Measurements from ENCODE around the gene ZNF436.
"Not testable (repeated sequence)": the region's sequence is repeated elsewhere in the genome, so short reads cannot be mapped to it uniquely, and the experiment has no call there.

ZNF436 gene

GRCh38 chr1:23366598-23366997, 3.0 kb downstream of the ZNF436 start:
- DNase-seq (ENCODE audit: low spot score), result no peak

DNA sequence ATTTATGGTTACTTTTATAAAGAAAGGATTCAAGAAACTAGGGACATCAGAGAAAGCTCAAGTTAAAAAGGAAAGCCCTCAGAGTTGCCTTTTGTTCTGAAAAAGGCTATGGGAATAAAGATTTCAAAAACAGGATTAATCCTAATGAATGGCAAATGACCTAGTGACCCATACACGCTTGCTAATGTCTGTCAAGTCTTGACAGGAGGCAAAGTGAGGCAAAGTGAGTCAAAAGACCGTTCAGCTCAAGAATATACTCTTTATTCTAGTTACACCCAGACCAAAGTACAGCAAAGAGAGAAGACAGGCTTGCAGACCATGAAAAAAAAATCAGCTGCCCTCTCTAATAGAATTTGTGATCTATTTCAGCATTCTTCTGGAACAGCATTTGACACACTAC, 3.5 kb downstream of the ZNF436 start:
- no peak for DNase-seq (ENCODE audit: low spot score)

DNA sequence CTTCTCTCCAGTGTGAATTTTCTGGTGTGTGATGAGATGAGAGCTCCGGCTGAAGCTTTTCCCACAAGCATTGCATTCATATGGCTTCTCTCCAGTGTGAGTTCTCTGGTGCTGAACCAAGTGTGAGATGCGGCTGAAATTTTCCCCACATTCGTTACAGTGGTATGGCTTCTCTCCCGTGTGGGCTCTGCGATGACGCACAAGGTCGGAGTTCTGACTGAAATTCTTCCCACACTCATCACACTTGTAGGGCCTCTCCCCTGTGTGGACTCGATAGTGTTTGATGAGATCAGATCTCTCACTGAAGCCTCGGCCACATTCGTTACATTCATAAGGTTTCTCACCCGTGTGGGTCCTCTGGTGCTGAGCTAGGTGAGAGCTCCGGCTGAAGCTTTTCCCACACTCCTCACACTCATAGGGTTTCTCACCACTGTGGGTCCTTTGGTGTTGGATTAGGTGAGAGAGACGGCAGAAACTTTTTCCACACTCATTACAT, 7.4 kb downstream of the ZNF436 start:
- peak; percentile 20 for DNase-seq (ENCODE audit: low spot score)

GRCh38 chr1:23358310-23358875, 11.2 kb downstream of the ZNF436 start:
- no peak for DNase-seq (ENCODE audit: low spot score)

- no peak for DNase-seq (ENCODE audit: low spot score)
These were observed 12.3 kb downstream of the ZNF436 start for GRCh38 chr1:23357138-23357908.

GRCh38 chr1:23356471-23357137, 13.0 kb downstream of the ZNF436 start:
- no peak for DNase-seq (ENCODE audit: low spot score)

DNA sequence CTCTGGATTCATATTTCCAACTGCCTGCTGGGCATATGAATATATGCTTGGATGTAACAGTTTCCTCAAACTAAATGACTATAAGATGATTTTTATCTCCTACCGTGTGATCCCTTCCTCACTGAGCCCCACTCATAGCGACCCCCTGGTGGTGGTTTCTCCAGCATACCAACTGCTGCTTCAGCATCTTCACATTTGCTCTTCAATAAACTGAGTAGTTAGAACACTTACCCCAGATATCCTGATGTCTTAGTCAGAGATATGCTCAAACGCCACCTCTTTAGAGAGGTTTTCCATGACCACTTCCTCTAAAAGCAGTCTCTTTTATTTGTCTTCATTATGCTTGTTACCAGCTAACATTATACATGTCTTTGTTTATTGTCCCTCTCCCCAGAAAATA, 15.4 kb downstream of the ZNF436 start:
- peak; percentile 46 for DNase-seq (ENCODE audit: low spot score)

- no peak for DNase-seq (ENCODE audit: low spot score)
These were observed 17.4 kb downstream of the ZNF436 start for GRCh38 chr1:23352096-23352695.

DNA sequence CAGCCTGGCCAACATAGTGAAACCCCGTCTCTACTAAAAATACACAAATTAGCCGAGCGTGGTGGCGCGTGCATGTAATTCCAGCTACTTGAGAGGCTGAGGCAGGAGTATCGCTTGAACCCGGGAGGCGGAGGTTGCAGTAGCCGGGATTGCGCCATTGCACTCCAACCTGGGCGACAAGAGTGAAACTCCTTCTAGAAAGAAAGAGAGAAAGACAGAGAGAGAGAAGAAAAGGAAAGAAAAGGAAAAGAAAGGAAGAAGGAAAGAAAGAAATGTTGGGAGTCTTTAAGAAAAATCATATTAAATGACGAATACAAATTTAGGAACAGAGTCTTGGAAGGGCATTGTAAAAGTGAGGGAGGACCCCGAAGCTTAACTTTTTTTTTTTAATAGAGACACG, 23.7 kb downstream of the ZNF436 start:
- DNase-seq (ENCODE audit: low spot score), result no peak

GRCh38 chr1:23344987-23345472, 24.6 kb downstream of the ZNF436 start:
- no peak for DNase-seq (ENCODE audit: low spot score)

- peak; percentile 99 for DNase-seq (ENCODE audit: low spot score)
These were observed 25.3 kb downstream of the ZNF436 start, which contains the start of gene HNRNPR for GRCh38 chr1:23344111-23344986. Gene HNRNPR (minus strand): TSS chr1:23344284. CDS start chr1:23341008, 3,276 bp downstream.

DNA sequence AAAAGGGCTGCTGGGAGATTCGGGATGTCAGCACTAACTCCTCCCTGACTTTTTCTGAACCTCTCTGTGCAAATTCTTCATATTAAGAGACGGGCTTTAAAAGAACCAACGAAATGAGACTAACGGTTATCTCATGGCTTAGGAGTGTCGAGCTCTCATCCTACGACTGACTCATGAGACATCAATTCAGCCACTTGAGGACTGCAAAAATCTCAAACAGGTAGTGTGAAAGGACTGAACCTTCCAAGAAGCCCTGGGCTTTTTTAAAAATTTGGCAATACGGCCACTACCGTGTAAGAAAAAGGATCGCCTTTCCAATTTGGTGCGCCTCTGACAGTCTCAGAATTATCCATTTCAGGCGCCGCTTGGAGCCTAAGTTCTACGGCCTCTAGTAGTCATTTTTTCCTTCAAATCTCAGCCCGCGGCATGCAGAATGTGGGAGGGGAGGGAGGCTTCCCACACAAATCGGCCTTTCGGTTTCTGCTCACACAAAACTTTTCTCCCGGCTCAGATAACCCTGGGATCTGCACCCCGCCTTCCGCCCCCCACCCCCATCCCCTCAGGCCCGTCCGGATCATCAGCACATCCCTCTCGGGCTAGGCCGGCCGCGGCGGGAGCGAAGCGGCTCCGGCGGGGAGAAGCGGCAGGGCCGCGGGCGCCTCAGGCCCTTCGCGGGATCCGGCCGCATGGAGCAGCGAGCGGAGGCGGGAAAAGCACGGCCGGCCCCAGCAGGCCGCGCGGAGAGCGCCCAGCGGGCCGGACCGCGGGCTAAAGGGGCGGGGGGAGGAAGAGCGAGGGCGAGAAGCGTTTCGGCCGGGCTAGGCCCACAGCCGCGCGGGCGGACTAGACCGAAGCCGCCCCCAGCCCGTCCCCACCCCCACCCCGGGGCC, 26.2 kb downstream of the ZNF436 start:
- peak; percentile 64 for DNase-seq (ENCODE audit: low spot score)

- DNase-seq (ENCODE audit: low spot score), result peak; percentile 46
These were observed 27.5 kb downstream of the ZNF436 start for GRCh38 chr1:23341931-23342692.

DNA sequence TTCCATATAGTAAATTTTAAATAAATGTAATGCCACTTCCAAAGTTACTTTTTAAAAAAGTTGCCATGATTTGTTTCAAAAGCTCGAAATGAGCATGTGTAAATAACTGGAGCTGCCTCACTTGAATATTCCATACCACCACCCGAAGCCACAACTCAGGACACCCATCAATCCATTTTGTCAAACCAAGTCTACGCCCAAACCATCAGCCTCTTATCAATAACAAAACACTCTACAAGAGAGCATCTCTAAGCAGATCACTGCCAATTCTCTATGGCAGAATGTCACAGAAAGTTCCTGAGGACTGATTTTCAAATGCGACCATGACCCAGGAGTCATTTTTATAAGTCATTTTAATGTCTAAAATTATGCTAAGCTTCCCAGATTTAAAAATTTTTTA, 30.0 kb downstream of the ZNF436 start:
- DNase-seq (ENCODE audit: low spot score), result no peak

GRCh38 chr1:23337869-23338268, 31.8 kb downstream of the ZNF436 start:
- DNase-seq (ENCODE audit: low spot score), result no peak

DNA sequence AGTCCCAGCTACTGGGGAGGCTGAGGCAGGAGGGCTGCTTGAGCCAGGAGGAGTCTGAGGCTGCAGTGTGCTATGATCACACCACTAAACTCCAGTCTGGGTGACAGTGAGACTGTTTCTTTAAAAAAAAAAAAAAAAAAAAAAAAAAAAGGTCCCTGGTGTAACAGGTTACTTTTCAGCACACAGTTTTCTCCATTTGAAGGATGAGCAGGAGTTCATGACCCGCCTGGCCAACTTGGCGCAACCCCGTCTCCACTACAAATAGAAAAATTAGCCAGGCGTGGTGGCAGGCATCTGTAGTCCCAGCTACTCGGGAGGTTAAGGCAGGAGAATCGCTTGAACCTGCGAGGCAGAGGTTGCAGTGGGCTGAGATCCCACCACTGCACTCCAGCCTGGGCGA, 37.9 kb downstream of the ZNF436 start:
- no peak for DNase-seq (ENCODE audit: low spot score)

GRCh38 chr1:23330846-23331245, 38.8 kb downstream of the ZNF436 start:
- no peak for DNase-seq (ENCODE audit: low spot score)

- DNase-seq (ENCODE audit: low spot score), result no peak
These were observed 44.2 kb downstream of the ZNF436 start for GRCh38 chr1:23325393-23325792.

- DNase-seq (ENCODE audit: low spot score), result no peak
These were observed 46.9 kb downstream of the ZNF436 start for GRCh38 chr1:23322770-23323169.

- DNase-seq (ENCODE audit: low spot score), result not testable (repeated sequence)
These were observed 59.4 kb downstream of the ZNF436 start for GRCh38 chr1:23310280-23310679.

Measured in NAMALWA (cell line).